Muscle layer of colon (tissue), 2 donors: ENCODE measurements around the gene LDLRAD3.

ENCODE experiments used
- H3K27ac ChIP-seq: one replicate; pipeline ENCODE4 v1.7.0; 2013; ENCODE audit warnings: low read depth, mild to moderate bottlenecking, low read length, moderate library complexity
- H3K27me3 ChIP-seq, 2 donors: one replicate each; pipeline ENCODE4 v1.7.0; 2013; ENCODE audit warnings: low read length in 2 of 2, mild to moderate bottlenecking in 2 of 2; ENCODE audit not compliant: insufficient read depth in 2 of 2, control insufficient read depth in 1 of 2
- H3K36me3 ChIP-seq: one replicate; pipeline ENCODE4 v1.7.0; 2013; ENCODE audit warnings: mild to moderate bottlenecking, low read length; ENCODE audit not compliant: insufficient read depth
- H3K4me1 ChIP-seq: one replicate; pipeline ENCODE4 v1.7.0; 2013; ENCODE audit warnings: mild to moderate bottlenecking, low read length; ENCODE audit not compliant: insufficient read depth
- H3K4me3 ChIP-seq, 2 donors: one replicate each; pipeline ENCODE4 v1.7.0; 2013; ENCODE audit warnings: low read length in 2 of 2, low read depth in 1 of 2, mild to moderate bottlenecking in 1 of 2, moderate library complexity in 1 of 2
- H3K9ac ChIP-seq: one replicate; pipeline ENCODE4 v1.7.0; 2013; ENCODE audit warnings: low read length
- H3K9me3 ChIP-seq: one replicate; pipeline ENCODE4 v1.7.0; 2013; ENCODE audit warnings: mild to moderate bottlenecking, low read length
- donor health status: abdominal sarcoma.
- donor health status: Adenocarcinoma of cecum.

LDLRAD3 gene

GRCh38 chr11:36149538-36150242, 205.8 kb downstream of the LDLRAD3 start:
- no peaks in the 10 kb centered on the region for H3K36me3 ChIP-seq
- H3K4me1 ChIP-seq, result peaks cover 4% of the 10 kb centered on the region
- H3K4me3 ChIP-seq, result no peak overlapping the region
- no peaks in the 10 kb centered on the region for H3K9me3 ChIP-seq
- H3K27ac ChIP-seq, result no peak overlapping the region
- no peak overlapping the region for H3K9ac ChIP-seq
- H3K27me3 ChIP-seq, result no peaks in the 10 kb centered on the region

DNA sequence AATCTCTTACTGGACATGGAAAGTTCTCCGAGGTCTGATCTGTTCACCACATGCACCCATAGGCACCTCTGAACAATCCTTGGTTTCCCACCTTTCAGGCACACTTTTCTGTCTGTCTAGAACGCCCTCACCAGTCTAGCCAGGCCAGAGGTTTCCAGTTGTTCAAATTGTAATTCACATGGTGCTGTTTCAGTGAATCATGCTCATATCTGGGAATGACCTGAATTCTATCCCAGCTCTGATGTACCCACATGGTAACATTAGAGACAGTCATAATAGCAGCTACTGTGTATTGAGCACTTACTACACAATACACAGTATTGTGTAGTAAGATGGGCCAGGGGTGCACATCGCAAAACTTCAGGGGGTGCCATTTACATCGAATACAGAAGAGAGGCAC, 207.1 kb downstream of the LDLRAD3 start:
- H3K9ac ChIP-seq, result no peak overlapping the region
- no peaks in the 10 kb centered on the region for H3K36me3 ChIP-seq
- H3K4me3 ChIP-seq, result no peak overlapping the region
- H3K27me3 ChIP-seq, result no peaks in the 10 kb centered on the region
- H3K27ac ChIP-seq, result no peak overlapping the region
- peaks cover 4% of the 10 kb centered on the region for H3K4me1 ChIP-seq
- H3K9me3 ChIP-seq, result no peaks in the 10 kb centered on the region

DNA sequence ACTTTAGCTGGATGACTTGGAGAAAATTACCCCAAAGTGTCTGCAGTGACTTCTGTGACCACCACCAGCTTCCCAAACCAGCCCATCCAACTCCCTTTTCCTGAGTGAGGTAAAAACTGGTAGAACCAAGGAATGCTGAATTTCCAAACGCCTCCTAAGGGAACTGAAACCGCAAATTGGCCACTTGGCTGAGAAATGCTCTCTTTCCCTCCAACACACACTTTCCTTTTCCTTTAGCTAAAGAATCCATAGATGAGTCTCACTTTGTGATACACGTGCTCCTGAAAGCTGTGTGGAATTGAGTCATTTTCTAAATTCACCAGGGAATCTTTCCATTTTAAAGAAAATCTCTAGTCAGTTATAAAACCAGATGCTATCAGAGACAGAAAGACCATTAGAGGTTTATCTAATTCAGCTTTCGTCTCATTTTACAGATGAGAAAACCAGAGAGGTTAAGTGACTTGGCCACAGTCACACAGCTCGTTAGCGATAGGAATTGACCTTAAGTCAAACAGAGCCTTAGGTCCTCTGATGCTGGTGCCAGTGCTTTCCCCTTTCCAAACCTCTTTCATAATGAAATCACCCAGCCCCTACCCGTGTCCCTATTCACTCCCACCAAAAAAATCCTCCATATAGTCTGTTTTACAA, 208.2 kb downstream of the LDLRAD3 start:
- Histone ChIP-seq H3K9ac (no peak overlapping the region), H3K4me3 (no peak overlapping the region), H3K27me3 (no peaks in the 10 kb centered on the region), H3K4me1 (peaks cover 4% of the 10 kb centered on the region), H3K36me3 (no peaks in the 10 kb centered on the region), H3K27ac (no peak overlapping the region), H3K9me3 (no peaks in the 10 kb centered on the region)

DNA sequence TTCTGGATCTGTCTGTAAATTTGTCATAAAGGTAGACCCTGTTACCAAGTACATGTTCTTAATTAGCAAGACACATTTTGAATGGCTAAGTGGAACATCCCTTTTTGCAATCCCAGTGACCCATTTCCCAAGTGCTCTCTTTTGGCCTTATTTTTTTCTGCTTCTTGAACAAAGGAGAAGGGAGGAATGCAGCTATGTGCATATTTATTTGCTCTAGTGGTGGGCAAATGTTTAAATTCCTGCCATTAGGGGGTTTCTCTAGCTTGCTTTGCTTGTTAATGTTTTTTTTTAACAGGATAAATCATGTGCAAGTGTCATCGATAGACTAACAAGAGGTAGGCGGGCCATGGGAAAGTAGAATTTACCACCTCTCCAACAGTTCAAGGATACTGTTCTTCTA, 209.7 kb downstream of the LDLRAD3 start:
- H3K27me3 ChIP-seq, result no peaks in the 10 kb centered on the region
- no peak overlapping the region for H3K4me3 ChIP-seq
- peaks cover 4% of the 10 kb centered on the region for H3K4me1 ChIP-seq
- no peaks in the 10 kb centered on the region for H3K36me3 ChIP-seq
- H3K9ac ChIP-seq, result no peak overlapping the region
- no peaks in the 10 kb centered on the region for H3K9me3 ChIP-seq
- no peak overlapping the region for H3K27ac ChIP-seq

GRCh38 chr11:36155124-36155561, 211.3 kb downstream of the LDLRAD3 start:
- no peaks in the 10 kb centered on the region for H3K9me3 ChIP-seq
- no peaks in the 10 kb centered on the region for H3K36me3 ChIP-seq
- no peaks in the 10 kb centered on the region for H3K4me1 ChIP-seq
- no peak overlapping the region for H3K27ac ChIP-seq
- no peak overlapping the region for H3K4me3 ChIP-seq
- no peak overlapping the region for H3K9ac ChIP-seq
- H3K27me3 ChIP-seq, result no peaks in the 10 kb centered on the region

DNA sequence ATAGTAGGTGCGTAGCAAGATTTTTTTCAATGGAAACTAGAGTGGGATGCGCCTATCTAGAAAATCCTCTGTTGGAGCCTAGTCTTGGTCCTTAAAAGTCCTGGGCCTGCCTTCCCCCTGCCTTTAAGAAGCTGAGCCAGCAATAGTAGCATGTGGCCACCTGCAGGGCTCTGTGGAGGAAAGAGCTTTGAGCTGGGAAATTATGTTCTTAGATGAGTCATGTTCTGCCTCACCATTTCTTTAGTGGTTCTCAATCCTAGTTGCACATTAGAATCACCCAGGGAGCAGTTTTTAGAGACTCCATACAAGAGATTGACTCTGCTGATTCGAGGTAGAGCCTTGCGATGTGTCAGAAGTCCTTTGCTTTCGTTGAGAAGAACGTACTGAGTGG, 211.9 kb downstream of the LDLRAD3 start:
- H3K36me3 ChIP-seq, result no peaks in the 10 kb centered on the region
- no peak overlapping the region for H3K4me3 ChIP-seq
- H3K4me1 ChIP-seq, result no peaks in the 10 kb centered on the region
- H3K27me3 ChIP-seq, result no peaks in the 10 kb centered on the region
- H3K9me3 ChIP-seq, result no peaks in the 10 kb centered on the region
- H3K9ac ChIP-seq, result no peak overlapping the region
- no peak overlapping the region for H3K27ac ChIP-seq

- Histone ChIP-seq H3K9me3 (no peaks in the 10 kb centered on the region), H3K27me3 (no peaks in the 10 kb centered on the region), H3K36me3 (no peaks in the 10 kb centered on the region), H3K9ac (no peak overlapping the region), H3K4me3 (no peak overlapping the region), H3K4me1 (no peaks in the 10 kb centered on the region), H3K27ac (no peak overlapping the region)
Measured at GRCh38 chr11:36156161-36156816, 212.4 kb downstream of the LDLRAD3 start.

DNA sequence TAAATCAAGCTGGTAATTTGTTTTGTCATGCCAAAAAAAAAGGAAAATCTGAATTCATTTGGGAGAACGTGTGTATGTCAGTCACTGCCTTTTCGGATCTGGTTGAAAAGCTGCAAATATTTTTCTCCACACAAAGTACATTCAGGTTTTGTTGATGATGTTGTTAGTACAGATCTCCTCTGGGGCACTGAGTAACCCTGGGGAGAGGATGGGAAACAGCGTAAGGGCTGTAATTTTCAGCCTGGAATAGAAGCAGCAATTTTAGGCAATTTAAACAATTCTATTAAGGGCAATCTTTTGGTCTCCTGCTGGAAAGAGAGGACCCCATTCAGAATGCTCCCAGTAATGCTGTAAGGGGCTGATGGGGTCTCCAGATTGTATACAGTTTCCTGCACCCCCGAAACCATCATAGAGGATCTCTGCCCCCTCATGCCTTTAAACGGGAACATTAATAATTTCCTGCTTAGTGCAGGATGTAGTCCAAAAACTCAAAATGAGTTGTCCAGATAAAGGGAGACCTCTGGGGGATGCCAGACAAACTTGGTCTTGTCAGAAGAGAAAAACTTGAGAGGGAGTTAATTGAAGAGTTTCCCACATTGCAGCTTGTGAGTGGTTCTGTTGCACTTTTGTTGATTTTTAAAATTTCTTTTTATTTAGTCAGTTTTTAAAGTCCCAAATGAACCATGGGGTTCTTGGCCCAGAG, 213.1 kb downstream of the LDLRAD3 start:
- peaks cover 5% of the 10 kb centered on the region for H3K4me1 ChIP-seq
- no peak overlapping the region for H3K4me3 ChIP-seq
- no peaks in the 10 kb centered on the region for H3K36me3 ChIP-seq
- H3K9ac ChIP-seq, result no peak overlapping the region
- no peaks in the 10 kb centered on the region for H3K27me3 ChIP-seq
- no peaks in the 10 kb centered on the region for H3K9me3 ChIP-seq
- no peak overlapping the region for H3K27ac ChIP-seq

GRCh38 chr11:36160091-36160490, 216.2 kb downstream of the LDLRAD3 start:
- Histone ChIP-seq H3K36me3 (no peaks in the 10 kb centered on the region), H3K9me3 (no peaks in the 10 kb centered on the region), H3K4me3 (no peak overlapping the region), H3K4me1 (peaks cover 24% of the 10 kb centered on the region), H3K27ac (no peak overlapping the region), H3K9ac (no peak overlapping the region), H3K27me3 (no peaks in the 10 kb centered on the region)

GRCh38 chr11:36161572-36161971, 217.7 kb downstream of the LDLRAD3 start:
- Histone ChIP-seq H3K9me3 (no peaks in the 10 kb centered on the region), H3K4me3 (no peak overlapping the region), H3K36me3 (no peaks in the 10 kb centered on the region), H3K27me3 (no peaks in the 10 kb centered on the region), H3K9ac (no peak overlapping the region), H3K4me1 (peaks cover 24% of the 10 kb centered on the region), H3K27ac (no peak overlapping the region)
